ENCODE measurements around the gene PCNA.
A peak's percentile ranks its signal among the peaks of the same experiment; 100 is the strongest.

PCNA gene

GRCh38 chr20:5119435-5120184 lies at the start of gene PCNA:
TSS of gene PCNA (minus strand) at chr20:5119958. CDS start at chr20:5119798, 160 bp downstream.
- Mint-ChIP-seq H3K27ac (peak within 1 kb of the TSS; percentile 97), H3K36me3 (ENCODE audit: low read depth) (peaks cover 43% of the 10 kb centered on the region), H3K9me3 (no peaks in the 10 kb centered on the region), H3K4me1 (peaks cover 51% of the 10 kb centered on the region), H3K4me3 (peak within 1 kb of the TSS; percentile 96), H3K27me3 (no peaks in the 10 kb centered on the region)
- DNase-seq, result peak; percentile 97
- ATAC-seq, result peak; percentile 93

- Mint-ChIP-seq H3K36me3 (ENCODE audit: low read depth) (peaks cover 2% of the 10 kb centered on the region), H3K27me3 (no peaks in the 10 kb centered on the region), H3K4me3 (no peak overlapping the region), H3K4me1 (peaks cover 63% of the 10 kb centered on the region), H3K9me3 (no peaks in the 10 kb centered on the region), H3K27ac (peak overlapping the region; percentile 24)
- ATAC-seq (no peak), DNase-seq (no peak)
Observed at GRCh38 chr20:5168651-5169396, 49.1 kb upstream of the PCNA start.

DNA sequence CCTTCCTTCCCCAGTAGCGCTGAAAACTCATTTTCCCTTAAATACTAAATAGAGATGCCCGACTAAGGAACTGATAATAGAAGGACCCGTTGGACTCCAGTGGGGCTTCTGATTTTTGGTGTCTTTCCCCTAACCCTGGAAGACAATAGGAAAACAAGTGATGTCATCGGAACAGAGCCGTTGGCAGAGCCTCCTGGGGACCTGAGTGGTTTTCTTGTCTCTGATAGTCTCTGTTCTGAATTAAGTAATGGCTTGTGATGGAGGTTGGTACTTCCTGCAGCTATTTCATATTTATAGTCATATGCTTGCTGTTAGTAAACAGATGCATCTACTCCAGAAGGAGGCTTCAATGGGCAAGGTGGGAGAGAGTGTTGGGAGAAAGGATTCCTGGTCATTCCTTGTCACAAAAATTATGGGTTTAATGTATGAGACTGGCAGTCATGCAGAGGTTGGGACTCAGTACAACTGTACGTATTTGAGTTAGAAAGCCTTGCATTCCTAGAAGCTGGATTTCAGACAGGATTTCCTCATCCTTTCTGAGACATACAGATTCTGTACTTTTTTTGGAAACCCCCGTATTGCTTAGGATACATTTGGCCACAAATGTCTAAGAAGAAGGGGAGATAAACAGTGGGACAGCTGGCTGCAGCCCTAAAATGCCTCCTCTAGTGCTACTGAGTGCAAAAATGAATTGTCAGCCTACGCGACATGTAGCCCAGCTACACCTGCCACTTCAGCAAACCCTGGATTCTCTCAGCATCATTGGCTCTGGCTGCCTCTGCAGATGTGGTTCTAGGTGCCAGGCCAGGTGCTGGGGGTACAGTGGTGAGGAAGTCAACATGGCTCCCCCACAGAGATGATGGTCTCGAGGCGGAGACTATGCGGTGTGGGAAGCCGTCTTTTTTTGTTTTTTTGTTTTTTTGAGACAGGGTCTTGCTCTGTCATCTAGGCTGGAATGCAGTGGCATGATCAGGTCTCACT lies 45.2 kb upstream of the PCNA start:
- Mint-ChIP-seq H3K4me1 (peaks cover 66% of the 10 kb centered on the region), H3K27me3 (no peaks in the 10 kb centered on the region), H3K9me3 (no peaks in the 10 kb centered on the region), H3K4me3 (no peak overlapping the region), H3K36me3 (ENCODE audit: low read depth) (no peaks in the 10 kb centered on the region), H3K27ac (no peak overlapping the region)
- DNase-seq (no peak), ATAC-seq (no peak)

DNA sequence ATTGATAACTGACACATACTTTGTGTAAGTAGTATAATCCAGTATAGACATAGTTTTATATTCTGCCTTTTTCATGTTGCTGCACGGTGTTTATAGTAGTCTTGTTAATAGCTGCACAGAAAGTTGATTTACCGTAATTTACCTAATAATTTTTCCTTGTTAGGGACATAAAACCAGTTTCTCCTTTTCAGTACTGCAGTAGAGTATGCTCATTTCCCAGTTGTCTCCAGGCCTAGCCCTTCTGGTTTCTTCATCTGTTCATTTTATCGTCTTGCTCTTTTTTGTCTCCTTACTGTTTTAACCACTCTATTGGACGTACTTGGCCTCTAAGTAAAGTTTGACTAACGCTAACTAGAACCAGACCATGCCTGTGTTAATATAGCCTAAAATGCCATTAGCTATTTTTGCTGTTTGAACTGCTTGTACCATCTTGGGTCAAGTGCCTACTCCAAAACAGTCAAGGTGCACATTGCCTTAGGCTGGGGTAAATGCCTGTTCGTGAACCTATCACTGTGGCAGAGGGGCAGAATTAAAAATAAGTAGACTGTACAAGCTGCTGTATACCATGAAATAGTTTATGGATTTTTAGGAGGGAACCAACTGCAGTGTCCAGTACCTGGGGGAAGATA lies 41.9 kb upstream of the PCNA start:
- H3K36me3 Mint-ChIP-seq (ENCODE audit: low read depth), result no peaks in the 10 kb centered on the region
- H3K27ac Mint-ChIP-seq, result no peak overlapping the region
- no peak overlapping the region for H3K4me3 Mint-ChIP-seq
- ATAC-seq (no peak), DNase-seq (no peak)
- H3K4me1 Mint-ChIP-seq, result peaks cover 42% of the 10 kb centered on the region
- H3K9me3 Mint-ChIP-seq, result no peaks in the 10 kb centered on the region
- H3K27me3 Mint-ChIP-seq, result no peaks in the 10 kb centered on the region

DNA sequence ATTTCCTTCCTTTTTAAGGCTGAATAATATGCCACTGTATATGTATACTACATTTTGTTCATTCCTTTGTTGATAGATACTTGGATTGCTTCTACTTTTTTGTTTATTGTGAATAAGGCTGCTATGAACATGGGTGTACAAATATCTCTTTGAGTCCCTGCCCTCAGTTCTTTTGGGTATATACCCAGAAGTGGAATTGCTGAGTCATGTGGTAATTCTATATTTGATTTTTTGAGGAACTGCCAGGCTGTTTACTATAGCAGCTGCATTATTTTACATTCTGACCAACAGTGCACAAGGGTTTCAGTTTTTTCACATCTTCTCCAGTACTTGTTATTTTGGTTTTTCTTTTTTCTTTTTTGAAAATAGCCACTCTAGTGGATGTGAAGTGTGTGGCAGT lies 41.1 kb upstream of the PCNA start:
- Mint-ChIP-seq H3K36me3 (ENCODE audit: low read depth) (no peaks in the 10 kb centered on the region), H3K9me3 (no peaks in the 10 kb centered on the region), H3K4me1 (peaks cover 42% of the 10 kb centered on the region), H3K27me3 (no peaks in the 10 kb centered on the region), H3K27ac (no peak overlapping the region), H3K4me3 (no peak overlapping the region)
- no peak for ATAC-seq
- no peak for DNase-seq

DNA sequence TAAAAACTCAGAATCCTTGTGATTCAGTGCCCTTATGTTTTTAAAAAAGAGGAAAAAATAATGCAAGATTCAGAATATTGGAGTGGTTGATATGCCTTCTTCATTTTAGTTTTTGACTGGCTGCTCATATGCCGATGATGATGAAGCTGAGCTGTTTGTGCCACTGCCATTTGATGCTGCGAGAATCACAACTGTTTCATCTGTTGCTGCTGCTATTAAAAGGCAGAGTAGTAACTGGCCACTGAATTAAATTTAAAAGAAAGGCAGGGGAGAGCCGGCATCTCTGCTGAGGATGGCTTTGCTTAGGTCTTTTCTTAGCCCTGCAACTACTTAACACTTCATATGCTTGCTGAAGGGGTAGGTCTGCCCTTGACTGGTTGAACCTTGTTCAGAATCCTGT lies 40.2 kb upstream of the PCNA start:
- Mint-ChIP-seq H3K4me1 (peaks cover 46% of the 10 kb centered on the region), H3K27me3 (no peaks in the 10 kb centered on the region), H3K9me3 (no peaks in the 10 kb centered on the region), H3K36me3 (ENCODE audit: low read depth) (no peaks in the 10 kb centered on the region), H3K4me3 (no peak overlapping the region), H3K27ac (no peak overlapping the region)
- no peak for ATAC-seq
- DNase-seq, result no peak

GRCh38 chr20:5156675-5157448 lies 37.1 kb upstream of the PCNA start:
- Mint-ChIP-seq H3K4me1 (peaks cover 61% of the 10 kb centered on the region), H3K9me3 (no peaks in the 10 kb centered on the region), H3K27me3 (no peaks in the 10 kb centered on the region), H3K36me3 (ENCODE audit: low read depth) (peaks cover 4% of the 10 kb centered on the region), H3K4me3 (no peak overlapping the region), H3K27ac (no peak overlapping the region)
- no peak for DNase-seq
- no peak for ATAC-seq

- Mint-ChIP-seq H3K27me3 (no peaks in the 10 kb centered on the region), H3K36me3 (ENCODE audit: low read depth) (peaks cover 4% of the 10 kb centered on the region), H3K4me1 (peaks cover 53% of the 10 kb centered on the region), H3K4me3 (no peak overlapping the region), H3K27ac (no peak overlapping the region), H3K9me3 (no peaks in the 10 kb centered on the region)
- DNase-seq, result no peak
- ATAC-seq, result no peak
Observed at GRCh38 chr20:5155404-5155803, 35.6 kb upstream of the PCNA start.

GRCh38 chr20:5154543-5154925 lies 34.8 kb upstream of the PCNA start:
- Mint-ChIP-seq H3K36me3 (ENCODE audit: low read depth) (peaks cover 4% of the 10 kb centered on the region), H3K4me3 (no peak overlapping the region), H3K9me3 (no peaks in the 10 kb centered on the region), H3K4me1 (peaks cover 53% of the 10 kb centered on the region), H3K27me3 (no peaks in the 10 kb centered on the region), H3K27ac (no peak overlapping the region)
- DNase-seq (no peak), ATAC-seq (no peak)

DNA sequence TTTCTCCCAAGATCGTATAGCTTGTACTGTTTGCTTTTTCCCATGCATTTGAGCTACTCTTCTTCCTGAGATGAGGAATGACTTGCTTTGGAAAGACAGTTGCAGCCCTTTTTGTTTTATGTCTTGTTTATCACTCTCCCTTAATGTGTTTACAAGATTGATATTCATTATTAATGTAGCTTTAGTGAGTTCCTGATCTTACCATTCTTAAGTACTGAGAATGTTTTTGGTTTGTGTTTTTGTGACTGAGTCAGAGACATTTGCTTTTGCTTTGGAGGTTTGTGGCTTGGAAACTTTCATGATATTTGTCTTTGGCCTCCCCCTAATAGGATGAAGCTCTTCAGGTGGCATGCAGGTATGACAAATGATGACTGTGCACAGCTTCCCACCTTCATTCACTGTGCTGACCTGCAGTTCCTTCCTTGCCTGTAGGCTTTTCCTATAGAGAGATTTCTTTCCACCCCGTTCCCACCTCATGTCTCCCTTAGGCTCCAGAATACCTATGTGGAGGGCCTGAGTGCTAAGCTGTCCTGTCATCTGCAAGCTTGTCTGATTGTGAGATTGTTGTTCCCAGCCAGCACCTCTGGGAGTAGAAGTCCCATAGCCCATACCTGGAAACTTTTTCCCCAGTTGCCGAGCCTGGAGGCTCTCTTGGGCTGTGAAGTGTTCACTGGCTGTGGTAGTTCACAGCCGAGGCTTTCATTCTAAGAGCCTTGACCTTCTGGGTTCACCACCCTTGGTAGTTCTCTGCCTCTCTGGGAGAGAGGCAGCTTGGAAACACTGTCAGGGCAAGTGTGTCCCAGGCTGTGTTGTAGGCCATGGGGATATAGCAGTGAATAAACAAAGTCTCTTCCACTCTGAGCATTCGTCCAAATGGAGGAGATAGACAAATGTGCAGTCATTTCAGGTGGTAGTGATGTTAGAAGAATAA lies 34.1 kb upstream of the PCNA start:
- peaks cover 53% of the 10 kb centered on the region for H3K4me1 Mint-ChIP-seq
- no peaks in the 10 kb centered on the region for H3K27me3 Mint-ChIP-seq
- DNase-seq, result no peak
- H3K9me3 Mint-ChIP-seq, result no peaks in the 10 kb centered on the region
- peak overlapping the region; percentile 19 for H3K27ac Mint-ChIP-seq
- peaks cover 4% of the 10 kb centered on the region for H3K36me3 Mint-ChIP-seq (ENCODE audit: low read depth)
- ATAC-seq, result peak; percentile 87
- no peak overlapping the region for H3K4me3 Mint-ChIP-seq

DNA sequence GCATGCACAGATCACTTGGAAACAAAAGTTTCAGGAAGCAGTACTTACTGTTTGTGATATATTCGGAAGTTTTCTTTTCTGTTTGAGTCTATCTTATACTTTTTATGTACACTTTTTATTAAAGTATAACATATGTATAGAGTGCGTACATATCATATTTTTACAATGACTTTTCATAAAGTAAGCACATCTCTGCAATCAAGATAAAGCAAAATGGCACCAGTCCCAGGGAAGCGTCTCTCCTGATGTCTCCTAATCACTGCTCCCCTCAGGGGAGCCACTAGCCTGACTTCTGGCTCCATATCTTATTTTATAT lies 33.4 kb upstream of the PCNA start:
- Mint-ChIP-seq H3K4me3 (no peak overlapping the region), H3K27me3 (no peaks in the 10 kb centered on the region), H3K9me3 (no peaks in the 10 kb centered on the region), H3K27ac (no peak overlapping the region), H3K4me1 (peaks cover 54% of the 10 kb centered on the region), H3K36me3 (ENCODE audit: low read depth) (peaks cover 4% of the 10 kb centered on the region)
- ATAC-seq, result no peak
- no peak for DNase-seq

DNA sequence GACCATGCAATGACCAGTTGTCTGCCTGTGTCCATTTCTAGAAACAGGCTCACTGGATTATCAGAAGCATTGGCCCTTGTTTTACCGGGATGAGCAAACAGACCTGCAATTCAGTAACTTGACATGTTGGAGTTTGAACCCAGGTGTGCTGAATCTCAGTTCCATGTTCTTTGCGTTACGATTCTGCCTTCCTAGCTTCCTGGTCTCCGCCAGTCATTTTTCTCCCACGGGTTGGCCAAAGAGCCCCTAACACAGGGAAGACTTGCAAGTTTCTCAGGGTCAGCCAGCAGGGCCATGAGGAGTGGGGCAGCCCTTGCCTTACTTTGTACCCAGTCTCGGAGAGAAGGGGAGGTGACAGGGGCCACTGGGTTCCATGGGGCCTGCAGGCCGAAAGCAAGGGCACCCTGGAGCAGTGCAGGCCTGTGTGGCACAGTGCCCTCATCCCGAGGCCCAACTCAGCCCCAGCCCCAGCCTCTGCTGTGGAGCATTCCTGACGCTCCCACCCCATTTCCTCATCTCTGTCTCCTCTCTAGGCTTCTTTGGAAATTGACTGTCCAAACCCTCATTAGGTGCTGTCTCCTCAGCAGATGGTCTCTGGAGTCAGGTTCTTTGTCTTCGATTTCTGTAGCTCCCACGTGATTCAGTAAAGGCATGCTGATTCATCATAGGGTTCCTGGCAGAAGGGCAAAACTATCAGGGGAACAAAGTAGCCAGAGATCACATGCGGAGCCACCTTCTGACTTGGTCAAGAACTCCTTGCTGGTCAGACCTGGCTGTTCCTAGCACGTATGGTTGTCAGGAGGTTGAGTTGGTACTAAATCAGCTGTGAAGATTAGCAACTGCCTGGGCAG lies 30.7 kb upstream of the PCNA start:
- peaks cover 62% of the 10 kb centered on the region for H3K4me1 Mint-ChIP-seq
- no peak overlapping the region for H3K4me3 Mint-ChIP-seq
- no peaks in the 10 kb centered on the region for H3K9me3 Mint-ChIP-seq
- no peak overlapping the region for H3K27ac Mint-ChIP-seq
- peaks cover 8% of the 10 kb centered on the region for H3K36me3 Mint-ChIP-seq (ENCODE audit: low read depth)
- DNase-seq, result no peak
- ATAC-seq, result no peak
- H3K27me3 Mint-ChIP-seq, result no peaks in the 10 kb centered on the region
